SK-N-MC (cell line): Measurements from ENCODE around the gene GPC3.

Source experiments
- EZH2 ChIP-seq: fragments of 200-600 bp; sonication (generic); IDR thresholded peaks from one replicate; pipeline ENCODE4 v1.6.1; 2017; ENCODE audit warnings: antibody characterized with exemption
- FOXP2 ChIP-seq: optimal IDR thresholded peaks from 2 replicates; pipeline ENCODE3; 2011; ENCODE audit warnings: mild to moderate bottlenecking, moderate library complexity; ENCODE audit not compliant: insufficient read depth; ENCODE audit errors: extremely low read length, control extremely low read depth
- POLR2AphosphoS5 ChIP-seq: IDR thresholded peaks from 2 replicates; pipeline ENCODE4 v1.6.1; 2012; ENCODE audit warnings: mild to moderate bottlenecking, low read depth, low read length, borderline replicate concordance

DNA sequence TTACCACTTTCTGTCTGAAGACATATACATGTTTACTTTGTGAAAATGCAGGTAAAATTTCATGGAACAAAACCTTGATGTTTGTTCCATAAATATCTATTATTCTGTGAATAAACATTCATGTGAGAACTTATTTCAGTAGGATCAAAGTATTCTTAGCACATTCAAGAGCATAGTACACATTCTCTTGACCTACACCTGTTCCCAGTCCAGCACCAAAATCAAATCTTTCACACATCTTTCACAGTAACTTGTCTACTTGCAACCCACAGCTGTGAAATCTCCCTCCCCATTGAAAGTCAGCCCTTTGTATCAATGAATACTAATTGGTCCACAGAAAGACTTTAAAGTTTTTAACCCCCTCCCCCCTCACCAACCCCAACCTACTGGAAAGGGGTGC is 283.2 kb downstream of the GPC3 start:
- TF ChIP-seq FOXP2: no peak
- no peak for TF ChIP-seq POLR2AphosphoS5
- TF ChIP-seq EZH2: no peak
